NCI-H187 (cell line): ENCODE data around the gene GLG1.
"Not testable (repeated sequence)": the region's sequence is repeated elsewhere in the genome, so short reads cannot be mapped to it uniquely, and the experiment has no call there.

Source experiments
- DNase-seq, 2 experiments: peaks; one replicate each; lab custom pipeline; 2025; lab: John Stamatoyannopoulos, UW

Gene GLG1

GRCh38 chr16:74575175-74575806 lies 31.6 kb downstream of the GLG1 start:
- no peak for DNase-seq

DNA sequence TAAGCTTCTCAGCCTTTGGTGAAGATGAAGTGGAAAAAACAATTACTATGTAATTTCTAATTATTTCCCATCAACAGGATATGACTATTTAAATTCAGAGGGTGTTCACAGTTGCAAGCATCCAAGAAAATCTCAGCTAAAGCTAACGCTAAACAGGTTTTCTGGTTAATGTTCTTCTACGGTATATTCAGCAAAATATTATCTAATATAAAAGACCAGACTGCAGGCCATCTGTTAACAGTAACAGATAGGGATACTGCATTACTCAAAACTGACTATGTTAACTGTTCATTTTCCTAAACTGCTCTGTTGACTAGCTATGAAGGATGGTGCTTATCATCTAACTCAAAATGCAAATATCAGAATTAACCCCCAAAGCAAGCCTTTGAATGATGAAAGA lies 32.8 kb downstream of the GLG1 start:
- no peak for DNase-seq

DNA sequence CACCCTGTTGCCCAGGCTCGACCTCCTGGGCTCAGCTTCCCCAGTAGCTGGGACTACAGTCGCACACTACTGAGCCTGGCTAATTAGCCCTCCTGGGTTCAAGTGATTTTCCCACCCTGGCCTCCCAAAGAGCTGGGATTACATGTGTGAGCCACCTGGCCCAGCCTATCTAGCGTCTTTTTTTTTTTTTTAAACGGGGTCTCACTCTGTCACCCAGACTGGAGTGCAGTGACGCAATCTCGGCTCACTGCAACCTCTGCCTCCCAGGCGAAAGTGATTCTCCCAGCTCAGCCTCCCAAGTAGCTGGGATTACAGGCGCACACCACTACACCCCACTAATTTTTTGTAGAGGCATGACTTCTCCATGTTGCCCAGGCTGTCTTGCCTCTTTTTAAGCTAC lies 33.3 kb downstream of the GLG1 start:
- no peak for DNase-seq

GRCh38 chr16:74570412-74571301 lies 36.3 kb downstream of the GLG1 start:
- DNase-seq = no peak

DNA sequence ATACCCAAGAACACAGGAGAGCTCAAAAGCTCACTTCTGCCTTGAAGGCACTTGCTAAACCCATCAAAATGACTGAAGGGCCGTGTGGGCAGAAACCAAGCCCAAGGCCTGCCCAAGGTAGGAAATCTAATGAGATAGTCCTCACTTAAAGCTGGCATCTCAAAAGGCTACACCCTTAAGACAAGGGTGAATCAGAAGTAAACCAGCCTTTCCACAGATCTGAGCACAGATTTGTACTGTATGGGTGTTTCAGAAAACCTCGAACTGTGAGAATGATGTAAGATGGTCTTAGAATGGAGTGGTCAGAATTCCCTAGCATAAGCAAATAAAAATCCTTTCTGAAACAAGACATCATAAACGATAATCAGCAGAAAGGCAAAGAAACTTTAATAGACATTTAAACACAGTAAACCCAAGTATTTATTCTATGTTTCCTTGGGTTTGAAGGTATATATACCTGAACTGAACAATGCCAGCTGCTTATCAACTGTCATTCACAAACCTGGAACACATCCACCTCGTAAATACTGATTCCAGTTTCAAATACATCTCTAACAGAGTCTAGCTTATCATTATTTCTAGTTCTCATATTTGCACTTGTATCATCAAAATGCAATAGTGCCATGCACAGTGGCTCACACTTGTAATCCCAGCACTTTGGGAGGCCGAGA lies 37.8 kb downstream of the GLG1 start:
- no peak for DNase-seq

DNA sequence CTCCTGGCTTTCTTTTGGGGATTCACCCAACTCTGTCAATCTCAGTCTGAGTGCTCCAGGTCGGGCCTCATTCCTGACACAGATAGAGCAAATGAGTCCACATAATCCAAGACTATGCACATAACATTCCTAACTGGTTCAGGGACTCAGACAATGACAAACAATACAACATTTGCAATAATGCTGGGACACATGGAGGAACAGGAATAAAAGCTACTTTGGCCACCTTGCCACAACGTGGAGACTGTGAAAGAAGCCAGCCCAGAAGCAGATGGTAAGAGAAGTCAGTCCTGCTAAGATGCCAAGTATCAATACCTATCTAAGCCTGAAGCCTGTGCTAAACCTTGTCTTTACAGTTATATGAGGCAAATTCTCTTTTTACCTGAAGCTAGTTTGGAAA lies 39.0 kb downstream of the GLG1 start:
- no peak for DNase-seq

- DNase-seq = no peak
Observed at GRCh38 chr16:74565378-74565777, 41.5 kb downstream of the GLG1 start.

DNA sequence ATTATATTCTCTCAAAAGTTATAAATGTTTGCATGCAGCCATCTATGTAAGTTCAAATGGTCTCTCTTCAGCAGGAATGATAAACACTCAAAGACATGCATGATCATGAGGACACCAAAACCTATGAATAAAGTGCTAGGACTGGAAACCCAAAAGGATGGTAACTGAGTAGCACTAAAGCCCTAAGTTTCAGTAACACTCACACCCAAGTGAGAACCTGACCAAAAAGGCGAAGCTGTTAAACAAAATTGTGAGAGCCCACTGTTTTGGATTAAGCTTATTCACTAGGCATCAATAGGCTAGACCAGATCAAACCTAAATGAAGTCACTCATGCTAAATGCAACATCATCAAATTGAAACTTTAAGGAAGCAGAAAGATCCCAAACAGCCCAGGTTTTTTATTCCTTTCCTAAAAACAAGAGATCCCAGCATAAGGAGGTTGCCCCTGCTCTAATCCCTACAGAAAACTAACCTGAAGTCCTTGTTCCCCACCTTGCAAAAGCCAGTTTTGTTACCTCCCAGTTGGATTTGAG lies 42.4 kb downstream of the GLG1 start:
- DNase-seq = no peak

DNA sequence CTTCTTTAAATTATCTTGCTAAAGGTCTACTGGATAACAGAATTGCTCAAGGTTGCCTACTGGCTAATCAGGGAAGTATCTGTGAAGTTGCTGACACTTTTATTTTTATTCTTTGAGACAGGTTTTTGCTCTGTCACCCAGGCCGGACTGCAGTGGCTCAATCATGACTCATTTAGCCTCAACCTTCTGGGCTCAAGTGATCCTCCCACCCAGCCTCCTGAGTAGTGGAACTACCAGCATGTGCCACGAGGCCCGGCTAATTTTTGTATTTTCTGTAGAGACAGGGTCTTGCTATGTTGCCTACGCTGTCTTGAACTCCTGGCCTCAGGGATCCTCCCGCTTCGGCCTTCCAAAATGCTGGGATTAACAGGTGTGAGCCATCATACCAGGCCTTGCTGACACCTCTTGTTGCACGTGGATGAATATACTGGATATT lies 43.1 kb downstream of the GLG1 start:
- DNase-seq = no peak

DNA sequence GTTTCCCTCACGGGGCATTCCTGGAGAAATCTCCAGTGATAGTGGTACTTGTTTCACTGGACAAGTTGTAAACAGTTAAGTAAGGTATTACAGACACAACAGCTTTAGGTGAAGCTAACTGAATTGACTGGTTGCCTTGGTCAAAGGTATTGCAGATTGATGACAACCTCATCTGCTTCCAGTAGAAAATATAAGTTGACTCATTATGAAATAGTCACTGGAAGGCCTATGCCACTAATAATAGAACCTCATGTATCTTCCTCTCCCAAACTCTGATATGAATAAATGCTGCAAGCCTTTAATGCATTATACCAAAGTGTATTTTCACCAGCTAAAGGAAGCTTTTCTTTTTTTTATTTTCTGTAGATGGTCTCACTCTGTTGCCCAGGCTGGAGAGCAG lies 44.8 kb downstream of the GLG1 start:
- DNase-seq = no peak

- DNase-seq = no peak
Observed at GRCh38 chr16:74561626-74562025, 45.3 kb downstream of the GLG1 start.

- no peak for DNase-seq
Observed at GRCh38 chr16:74560912-74561311, 46.0 kb downstream of the GLG1 start.

- DNase-seq = no peak
Observed at GRCh38 chr16:74558873-74559272, 48.0 kb downstream of the GLG1 start.

- no peak for DNase-seq
Observed at GRCh38 chr16:74557275-74557674, 49.6 kb downstream of the GLG1 start.

GRCh38 chr16:74556375-74556922 lies 50.5 kb downstream of the GLG1 start:
- no peak for DNase-seq

GRCh38 chr16:74552357-74552756 lies 54.6 kb downstream of the GLG1 start:
- DNase-seq = not testable (repeated sequence)

DNA sequence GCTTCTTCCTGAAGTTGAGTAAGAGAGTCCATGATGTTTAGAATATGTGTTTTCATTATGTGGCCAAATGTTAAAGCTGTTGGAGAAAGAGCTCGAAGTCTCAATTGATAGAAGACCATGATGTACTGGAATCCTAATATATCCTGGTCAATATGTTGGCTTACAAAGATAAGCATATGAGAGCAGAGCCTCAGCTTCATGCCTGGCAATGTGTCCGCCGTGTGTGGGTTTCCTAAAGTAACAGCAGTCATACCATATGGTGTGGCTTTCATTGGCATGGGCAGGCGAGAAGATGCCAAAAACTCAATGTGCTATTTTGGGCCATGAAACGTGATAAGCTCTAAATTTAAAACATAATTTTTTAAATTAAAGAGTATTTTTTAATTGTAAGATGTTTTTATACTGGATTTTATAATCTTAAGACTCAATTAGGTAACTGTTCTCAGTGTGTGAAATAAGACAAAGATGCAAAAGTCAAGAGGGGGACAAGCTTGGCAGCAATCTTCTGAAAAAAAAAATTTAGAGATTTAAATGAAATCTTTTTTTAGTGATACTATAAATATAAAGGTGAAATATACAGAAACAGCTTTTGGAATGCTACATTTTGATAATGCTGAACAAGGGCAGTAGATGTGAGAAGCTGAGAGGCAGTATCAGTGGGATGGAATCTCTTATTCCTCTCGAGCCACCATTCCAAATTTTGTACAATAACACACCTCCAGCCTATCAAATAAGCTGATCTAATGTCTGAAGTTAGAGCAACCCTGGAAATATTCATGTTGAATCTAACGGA lies 56.5 kb downstream of the GLG1 start:
- not testable (repeated sequence) for DNase-seq

DNA sequence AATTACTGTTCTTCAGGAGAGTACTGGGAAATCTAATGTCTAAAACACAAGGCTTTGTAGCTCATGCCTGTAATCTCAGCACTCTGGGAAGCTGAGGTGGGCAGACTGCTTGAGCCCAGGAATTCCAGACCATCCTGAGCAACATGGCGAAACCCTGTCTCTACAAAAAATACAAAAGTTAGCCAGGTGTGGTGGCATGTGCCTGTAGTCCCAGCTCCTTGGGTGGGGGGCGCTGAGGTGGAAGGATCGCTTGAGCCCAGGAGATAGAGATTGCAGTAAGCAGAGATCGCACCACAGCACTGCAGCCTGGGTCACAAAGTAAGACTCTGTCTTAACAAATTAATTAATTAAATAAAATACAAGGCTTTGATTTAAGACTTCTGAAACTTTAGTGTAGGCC lies 60.8 kb downstream of the GLG1 start:
- DNase-seq = not testable (repeated sequence)

DNA sequence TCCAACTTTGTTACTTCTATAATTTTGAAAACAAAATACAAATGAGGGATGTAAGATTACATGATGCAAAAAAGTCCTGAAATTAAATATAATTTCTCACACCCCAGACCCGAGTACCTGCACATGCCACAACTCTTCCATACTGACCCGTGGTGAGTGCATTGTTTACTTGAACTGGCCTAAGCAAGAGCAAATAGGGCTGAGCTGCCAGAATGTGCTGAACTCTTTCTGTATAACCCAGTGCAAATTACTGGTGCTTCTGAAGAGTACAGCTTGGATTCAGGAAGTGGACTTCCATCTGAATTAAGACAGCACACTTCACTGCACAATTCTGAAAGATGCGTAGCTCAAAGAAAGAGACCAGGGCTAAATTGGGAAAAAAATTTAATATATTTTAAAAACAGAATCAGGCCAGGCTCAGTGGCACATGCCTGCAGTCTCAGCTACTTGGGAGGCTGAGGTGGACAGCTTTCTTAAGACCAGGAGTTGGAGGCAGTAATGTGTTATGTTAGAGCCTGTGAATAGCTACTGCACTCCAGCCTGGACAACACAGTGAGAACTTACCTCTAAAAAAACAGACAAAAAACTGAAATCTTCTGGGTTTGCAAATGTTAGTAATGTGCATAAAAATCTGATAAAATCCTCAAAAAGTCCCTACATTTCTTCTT lies 63.9 kb downstream of the GLG1 start:
- DNase-seq = not testable (repeated sequence)

- not testable (repeated sequence) for DNase-seq
Observed at GRCh38 chr16:74540663-74541062, 66.3 kb downstream of the GLG1 start.

DNA sequence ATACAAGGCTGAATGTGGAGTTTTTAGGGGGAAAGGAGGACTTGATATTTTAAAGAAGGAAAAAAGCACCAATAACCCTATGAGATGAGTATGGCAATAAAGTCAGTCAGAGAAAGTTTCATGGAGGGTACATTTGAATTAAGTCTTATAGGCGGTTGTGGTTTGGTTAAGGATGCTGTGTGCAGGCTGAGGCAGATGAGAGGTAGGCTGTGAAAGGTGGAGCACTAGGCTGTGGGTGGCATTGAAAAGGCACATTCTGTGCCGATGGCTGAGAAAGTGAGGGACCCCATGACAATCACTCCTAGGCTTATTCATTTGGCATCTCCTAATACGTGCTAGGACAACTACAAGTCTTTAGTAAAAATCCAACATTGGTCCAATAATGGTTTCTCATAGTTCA lies 68.1 kb downstream of the GLG1 start:
- DNase-seq = not testable (repeated sequence)
